Measurements from ENCODE around the gene GPRIN3.

DNA sequence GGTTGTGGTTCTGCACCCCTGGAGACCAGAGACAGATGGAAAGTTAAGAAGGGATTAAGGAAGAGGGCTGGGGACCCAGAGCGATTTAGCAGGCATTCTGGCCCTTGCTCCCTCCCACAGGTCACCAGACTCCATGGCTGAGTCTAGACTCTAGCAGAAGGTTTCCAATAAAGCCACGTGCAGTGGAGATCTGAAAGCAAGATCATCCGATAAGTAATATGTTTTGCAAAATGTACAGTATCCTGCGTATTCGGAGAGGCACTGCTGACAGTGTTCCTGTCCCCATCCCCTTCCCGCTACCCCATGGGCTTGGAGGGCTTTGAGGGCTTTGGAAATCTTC lies 531 bp upstream of the GPRIN3 start:
- TF ChIP-seq CTCF (IDR thresholded peaks at IDR 0.05; ENCODE audit: insufficient read depth, low read depth, low read length) (no peak), EZH2 (IDR thresholded peaks at IDR 0.05; ENCODE audit: insufficient read depth, low read length) (no peak)

Data from astrocyte (in vitro differentiated cells and primary cell).